WTC11 (cell line): ENCODE measurements around the gene MN1. TPM values are rescaled to one million over a fixed set of nuclear protein-coding genes. Genes with fewer than 3 reads are reported as not detected.
A peak's percentile ranks its signal among the peaks of the same experiment; 100 is the strongest.

ENCODE experiments used
- ATAC-seq: fragments of 200-7000 bp; cut with Tn5 transposase; 2 replicates; pipeline ENCODE4 v1.10.0; 2021; ENCODE audit warnings: mild to moderate bottlenecking, moderate library complexity
- CTCF ChIA-PET: fragments of 300-600 bp; sonication (Branson Sonifier 250); formaldehyde crosslinking; loops from one replicate; lab custom pipeline; 2021; ENCODE audit warnings: antibody characterized with exemption; lab: Charles Lee
- POLR2A ChIA-PET: fragments of 350-600 bp; sonication (Branson Sonifier 250); formaldehyde crosslinking; loops from one replicate; lab custom pipeline; 2021; ENCODE audit warnings: antibody characterized with exemption; lab: Charles Lee
- DNase-seq: peaks from one replicate; pipeline ENCODE4 v3.0.0; 2021; ENCODE audit warnings: low spot score
- H3K27ac Mint-ChIP-seq: 2 replicates; pipeline ENCODE4 v1.8.0; 2021; ENCODE audit warnings: mixed read lengths
- H3K27me3 Mint-ChIP-seq: 2 replicates; pipeline ENCODE4 v1.8.0; 2021; ENCODE audit warnings: low read depth, mild to moderate bottlenecking, moderate library complexity, mixed read lengths
- H3K36me3 Mint-ChIP-seq: 2 replicates; pipeline ENCODE4 v1.8.0; 2021; ENCODE audit warnings: mixed read lengths
- H3K4me1 Mint-ChIP-seq: 2 replicates; pipeline ENCODE4 v1.8.0; 2022; ENCODE audit warnings: mixed read lengths
- H3K4me3 Mint-ChIP-seq: 2 replicates; pipeline ENCODE4 v1.8.0; 2021; ENCODE audit warnings: mild to moderate bottlenecking, moderate library complexity, mixed read lengths
- H3K9me3 Mint-ChIP-seq: 2 replicates; pipeline ENCODE4 v1.8.0; 2021; ENCODE audit warnings: mixed read lengths
- ATF1 ChIP-seq: sonication (generic); formaldehyde crosslinking; IDR thresholded peaks from 2 replicates; pipeline ENCODE4 v1.8.1; 2023; ENCODE audit warnings: mild to moderate bottlenecking, moderate library complexity, missing genetic modification reagents
- CREM ChIP-seq: sonication (generic); formaldehyde crosslinking; IDR thresholded peaks from 2 replicates; pipeline ENCODE4 v1.8.1; 2022; ENCODE audit warnings: mild to moderate bottlenecking, missing genetic modification reagents, moderate library complexity
- ESRRA ChIP-seq: sonication (generic); formaldehyde crosslinking; IDR thresholded peaks from 2 replicates; pipeline ENCODE4 v1.8.1; 2022; ENCODE audit warnings: mild to moderate bottlenecking, missing genetic modification reagents, borderline replicate concordance
- ETV6 ChIP-seq: sonication (generic); formaldehyde crosslinking; IDR thresholded peaks from 2 replicates; pipeline ENCODE4 v1.8.1; 2022; ENCODE audit warnings: mild to moderate bottlenecking, missing genetic modification reagents
- FOXK1 ChIP-seq: sonication (generic); formaldehyde crosslinking; IDR thresholded peaks from 2 replicates; pipeline ENCODE4 v1.8.0; 2022; ENCODE audit warnings: mild to moderate bottlenecking, moderate library complexity, missing genetic modification reagents
- GABPB1 ChIP-seq: sonication (generic); formaldehyde crosslinking; IDR thresholded peaks from 2 replicates; pipeline ENCODE4 v1.8.1; 2023; ENCODE audit warnings: mild to moderate bottlenecking, missing genetic modification reagents
- JAZF1 ChIP-seq: fragments of 250-450 bp; sonication (Bioruptor Pico); IDR thresholded peaks from 2 replicates; pipeline ENCODE4 v1.9.0; 2021; ENCODE audit warnings: moderate library complexity, mild to moderate bottlenecking, inconsistent platforms
- NFATC4 ChIP-seq: fragments of 250-450 bp; sonication (Bioruptor Pico); IDR thresholded peaks from 2 replicates; pipeline ENCODE4 v1.9.0; 2021; ENCODE audit warnings: mild to moderate bottlenecking
- NFE2L1 ChIP-seq: sonication (generic); formaldehyde crosslinking; IDR thresholded peaks from 2 replicates; pipeline ENCODE4 v1.8.1; 2023; ENCODE audit warnings: missing genetic modification reagents
- OVOL2 ChIP-seq: fragments of 250-450 bp; sonication (Bioruptor Pico); IDR thresholded peaks from 2 replicates; pipeline ENCODE4 v1.9.0; 2021; ENCODE audit warnings: mild to moderate bottlenecking, borderline replicate concordance
- RELA ChIP-seq: sonication (generic); formaldehyde crosslinking; IDR thresholded peaks from 2 replicates; pipeline ENCODE4 v1.8.1; 2022; ENCODE audit warnings: missing genetic modification reagents, mild to moderate bottlenecking, borderline replicate concordance
- RORB ChIP-seq: fragments of 250-450 bp; sonication (Bioruptor Pico); IDR thresholded peaks from 2 replicates; pipeline ENCODE4 v1.9.0; 2021; ENCODE audit warnings: mild to moderate bottlenecking
- TCF7 ChIP-seq: sonication (generic); formaldehyde crosslinking; IDR thresholded peaks from 2 replicates; pipeline ENCODE4 v1.8.0; 2022; ENCODE audit warnings: mild to moderate bottlenecking, low read depth, missing genetic modification reagents, moderate library complexity
- TEAD1 ChIP-seq: sonication (generic); formaldehyde crosslinking; IDR thresholded peaks from 2 replicates; pipeline ENCODE4 v1.8.0; 2022; ENCODE audit warnings: mild to moderate bottlenecking, missing genetic modification reagents
- TP53 ChIP-seq: sonication (generic); formaldehyde crosslinking; IDR thresholded peaks from 2 replicates; pipeline ENCODE4 v1.8.1; 2023; ENCODE audit warnings: mild to moderate bottlenecking, missing genetic modification reagents
- ZBTB21 ChIP-seq: sonication (generic); formaldehyde crosslinking; IDR thresholded peaks from 2 replicates; pipeline ENCODE4 v1.8.1; 2023; ENCODE audit warnings: mild to moderate bottlenecking, missing genetic modification reagents, borderline replicate concordance
- ZNF121 ChIP-seq: sonication (generic); formaldehyde crosslinking; IDR thresholded peaks from 2 replicates; pipeline ENCODE4 v1.8.0; 2023; ENCODE audit warnings: missing genetic modification reagents
- ZNF138 ChIP-seq: sonication (generic); formaldehyde crosslinking; conservative IDR thresholded peaks from 2 replicates; pipeline ENCODE4 v1.8.1; 2022; ENCODE audit warnings: mild to moderate bottlenecking, moderate library complexity, missing genetic modification reagents
- ZNF232 ChIP-seq: sonication (generic); formaldehyde crosslinking; IDR thresholded peaks from 2 replicates; pipeline ENCODE4 v1.8.0; 2022; ENCODE audit warnings: mild to moderate bottlenecking, missing genetic modification reagents
- ZNF396 ChIP-seq: fragments of 250-450 bp; sonication (Bioruptor Pico); IDR thresholded peaks from 2 replicates; pipeline ENCODE4 v1.8.0; 2021; ENCODE audit warnings: mild to moderate bottlenecking, moderate library complexity, borderline replicate concordance
- ZNF671 ChIP-seq: fragments of 250-450 bp; sonication (Bioruptor Pico); IDR thresholded peaks from 2 replicates; pipeline ENCODE4 v1.8.0; 2021; ENCODE audit warnings: mild to moderate bottlenecking
- total RNA-seq: library from RNA; stranded (reverse); gene quantifications from 3 replicates; pipeline ENCODE4 v1.2.3, GENCODE V29; 2021
- TF ChIP-seq, protein P1 (sequence below): fragments of 200-600 bp; IDR thresholded peaks from 2 replicates; pipeline ENCODE4 v1.8.0; 2022; ENCODE audit warnings: antibody characterized with exemption
- TF ChIP-seq, protein P2 (sequence below): sonication (generic); formaldehyde crosslinking; IDR thresholded peaks from 2 replicates; pipeline ENCODE4 v1.8.0; 2023; ENCODE audit warnings: mild to moderate bottlenecking, missing genetic modification reagents
- TF ChIP-seq, protein P3 (sequence below): sonication (generic); formaldehyde crosslinking; IDR thresholded peaks from 2 replicates; pipeline ENCODE4 v1.8.1; 2022; ENCODE audit warnings: mild to moderate bottlenecking, moderate library complexity, missing genetic modification reagents
- TF ChIP-seq, protein P4 (sequence below): fragments of 250-450 bp; sonication (Bioruptor Pico); conservative IDR thresholded peaks from 2 replicates; pipeline ENCODE4 v1.9.0; 2021; ENCODE audit warnings: mild to moderate bottlenecking
- TF ChIP-seq, protein P5 (sequence below): fragments of 250-450 bp; sonication (Bioruptor Pico); IDR thresholded peaks from 2 replicates; pipeline ENCODE4 v1.9.0; 2021; ENCODE audit warnings: mild to moderate bottlenecking
- TF ChIP-seq, protein P6 (sequence below): fragments of 250-450 bp; sonication (Bioruptor Pico); IDR thresholded peaks from 2 replicates; pipeline ENCODE4 v1.8.0; 2021; ENCODE audit warnings: mild to moderate bottlenecking

Gene MN1
- total RNA-seq, 1 experiment from 2014 or later: 21.3 TPM

DNA sequence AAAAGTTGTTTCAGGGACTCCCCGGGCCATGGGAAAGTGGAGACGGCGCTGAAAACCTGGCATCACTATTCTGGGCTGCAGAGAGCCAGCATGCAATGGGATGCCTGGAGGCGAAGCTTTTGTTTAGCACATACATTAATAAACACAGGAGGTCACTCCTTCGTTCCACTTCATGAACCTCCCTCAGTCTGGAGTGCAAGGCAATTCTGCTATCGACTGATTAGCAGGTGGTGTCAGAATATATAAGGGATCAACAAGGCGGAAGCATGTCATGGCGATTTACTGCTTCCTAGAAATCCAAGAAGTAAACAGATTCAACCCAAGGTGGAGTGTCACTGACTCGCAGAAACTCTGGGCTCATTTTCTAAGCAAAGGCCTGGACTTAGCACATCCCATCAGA is 45.4 kb upstream of the MN1 start:
- ChIA-PET CTCF (no interaction called here), POLR2A (no interaction called here)
- no peak for TF ChIP-seq NFATC4
- TF ChIP-seq CREM (CRISPR knock-in tag): no peak
- TF ChIP-seq OVOL2 (CRISPR knock-in tag): no peak
- TF ChIP-seq ATF1 (CRISPR knock-in tag): no peak
- no peak for TF ChIP-seq RELA
- no peak for TF ChIP-seq GABPB1 (CRISPR knock-in tag)
- no peak for TF ChIP-seq TP53 (CRISPR knock-in tag)
- TF ChIP-seq, protein P1, sequence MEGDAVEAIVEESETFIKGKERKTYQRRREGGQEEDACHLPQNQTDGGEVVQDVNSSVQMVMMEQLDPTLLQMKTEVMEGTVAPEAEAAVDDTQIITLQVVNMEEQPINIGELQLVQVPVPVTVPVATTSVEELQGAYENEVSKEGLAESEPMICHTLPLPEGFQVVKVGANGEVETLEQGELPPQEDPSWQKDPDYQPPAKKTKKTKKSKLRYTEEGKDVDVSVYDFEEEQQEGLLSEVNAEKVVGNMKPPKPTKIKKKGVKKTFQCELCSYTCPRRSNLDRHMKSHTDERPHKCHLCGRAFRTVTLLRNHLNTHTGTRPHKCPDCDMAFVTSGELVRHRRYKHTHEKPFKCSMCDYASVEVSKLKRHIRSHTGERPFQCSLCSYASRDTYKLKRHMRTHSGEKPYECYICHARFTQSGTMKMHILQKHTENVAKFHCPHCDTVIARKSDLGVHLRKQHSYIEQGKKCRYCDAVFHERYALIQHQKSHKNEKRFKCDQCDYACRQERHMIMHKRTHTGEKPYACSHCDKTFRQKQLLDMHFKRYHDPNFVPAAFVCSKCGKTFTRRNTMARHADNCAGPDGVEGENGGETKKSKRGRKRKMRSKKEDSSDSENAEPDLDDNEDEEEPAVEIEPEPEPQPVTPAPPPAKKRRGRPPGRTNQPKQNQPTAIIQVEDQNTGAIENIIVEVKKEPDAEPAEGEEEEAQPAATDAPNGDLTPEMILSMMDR: no peak
- TF ChIP-seq ZNF121: no peak
- TF ChIP-seq TEAD1 (CRISPR knock-in tag): no peak
- TF ChIP-seq ESRRA: no peak
- TF ChIP-seq, protein P2, sequence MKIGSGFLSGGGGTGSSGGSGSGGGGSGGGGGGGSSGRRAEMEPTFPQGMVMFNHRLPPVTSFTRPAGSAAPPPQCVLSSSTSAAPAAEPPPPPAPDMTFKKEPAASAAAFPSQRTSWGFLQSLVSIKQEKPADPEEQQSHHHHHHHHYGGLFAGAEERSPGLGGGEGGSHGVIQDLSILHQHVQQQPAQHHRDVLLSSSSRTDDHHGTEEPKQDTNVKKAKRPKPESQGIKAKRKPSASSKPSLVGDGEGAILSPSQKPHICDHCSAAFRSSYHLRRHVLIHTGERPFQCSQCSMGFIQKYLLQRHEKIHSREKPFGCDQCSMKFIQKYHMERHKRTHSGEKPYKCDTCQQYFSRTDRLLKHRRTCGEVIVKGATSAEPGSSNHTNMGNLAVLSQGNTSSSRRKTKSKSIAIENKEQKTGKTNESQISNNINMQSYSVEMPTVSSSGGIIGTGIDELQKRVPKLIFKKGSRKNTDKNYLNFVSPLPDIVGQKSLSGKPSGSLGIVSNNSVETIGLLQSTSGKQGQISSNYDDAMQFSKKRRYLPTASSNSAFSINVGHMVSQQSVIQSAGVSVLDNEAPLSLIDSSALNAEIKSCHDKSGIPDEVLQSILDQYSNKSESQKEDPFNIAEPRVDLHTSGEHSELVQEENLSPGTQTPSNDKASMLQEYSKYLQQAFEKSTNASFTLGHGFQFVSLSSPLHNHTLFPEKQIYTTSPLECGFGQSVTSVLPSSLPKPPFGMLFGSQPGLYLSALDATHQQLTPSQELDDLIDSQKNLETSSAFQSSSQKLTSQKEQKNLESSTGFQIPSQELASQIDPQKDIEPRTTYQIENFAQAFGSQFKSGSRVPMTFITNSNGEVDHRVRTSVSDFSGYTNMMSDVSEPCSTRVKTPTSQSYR (CRISPR knock-in tag): no peak
- Mint-ChIP-seq H3K27ac (peak overlapping the region; percentile 34; the same call in 1 of the 2 replicates), H3K9me3 (no peaks in the 10 kb centered on the region), H3K36me3 (peaks cover 12% of the 10 kb centered on the region), H3K4me1 (peaks cover 67% of the 10 kb centered on the region), H3K4me3 (no peak overlapping the region), H3K27me3 (no peaks in the 10 kb centered on the region)
- ATAC-seq (no peak), DNase-seq (no peak)

DNA sequence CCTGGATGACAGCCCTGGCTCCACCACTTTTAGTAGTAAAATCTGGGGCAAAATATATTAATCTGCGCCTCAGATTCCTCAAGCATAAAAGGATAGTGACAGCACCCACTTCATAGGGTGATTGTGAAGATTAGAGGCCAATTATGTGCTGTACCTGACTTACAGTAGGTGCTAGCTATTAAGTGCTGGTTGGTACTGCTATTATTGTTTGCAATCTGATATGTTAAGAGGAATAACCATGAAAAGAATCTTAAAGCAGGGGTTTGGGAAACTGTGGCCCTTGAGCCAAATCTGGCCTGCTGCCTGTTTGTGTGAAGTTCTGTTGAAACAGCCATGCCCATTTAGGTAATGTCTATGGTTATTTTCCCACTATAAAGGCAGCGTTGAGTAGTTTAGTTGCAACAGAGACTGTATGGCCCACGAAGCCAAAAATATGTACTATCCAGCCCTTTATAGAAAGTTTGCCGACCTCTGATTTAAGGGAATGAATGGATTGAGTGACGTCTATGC is 44.7 kb upstream of the MN1 start:
- Mint-ChIP-seq H3K4me1 (peaks cover 62% of the 10 kb centered on the region), H3K9me3 (no peaks in the 10 kb centered on the region), H3K4me3 (no peak overlapping the region), H3K36me3 (peaks cover 9% of the 10 kb centered on the region), H3K27me3 (no peaks in the 10 kb centered on the region), H3K27ac (peak overlapping the region; percentile 34; the same call in 1 of the 2 replicates)
- DNase-seq: no peak
- no peak for ATAC-seq
- ChIA-PET CTCF (no interaction called here), POLR2A (no interaction called here)
- TF ChIP-seq ZNF232 (CRISPR knock-in tag) (no peak), ETV6 (CRISPR knock-in tag) (no peak), TCF7 (no peak), ZNF138 (CRISPR knock-in tag) (no peak), ZBTB21 (CRISPR knock-in tag) (no peak), RORB (CRISPR knock-in tag) (no peak), NFE2L1 (CRISPR knock-in tag) (no peak), FOXK1 (CRISPR knock-in tag) (no peak), JAZF1 (CRISPR knock-in tag) (no peak), ZNF396 (CRISPR knock-in tag) (no peak), ZNF671 (no peak)
- TF ChIP-seq, protein P3, sequence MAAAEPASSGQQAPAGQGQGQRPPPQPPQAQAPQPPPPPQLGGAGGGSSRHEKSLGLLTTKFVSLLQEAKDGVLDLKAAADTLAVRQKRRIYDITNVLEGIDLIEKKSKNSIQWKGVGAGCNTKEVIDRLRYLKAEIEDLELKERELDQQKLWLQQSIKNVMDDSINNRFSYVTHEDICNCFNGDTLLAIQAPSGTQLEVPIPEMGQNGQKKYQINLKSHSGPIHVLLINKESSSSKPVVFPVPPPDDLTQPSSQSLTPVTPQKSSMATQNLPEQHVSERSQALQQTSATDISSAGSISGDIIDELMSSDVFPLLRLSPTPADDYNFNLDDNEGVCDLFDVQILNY (CRISPR knock-in tag): no peak
- TF ChIP-seq, protein P4, sequence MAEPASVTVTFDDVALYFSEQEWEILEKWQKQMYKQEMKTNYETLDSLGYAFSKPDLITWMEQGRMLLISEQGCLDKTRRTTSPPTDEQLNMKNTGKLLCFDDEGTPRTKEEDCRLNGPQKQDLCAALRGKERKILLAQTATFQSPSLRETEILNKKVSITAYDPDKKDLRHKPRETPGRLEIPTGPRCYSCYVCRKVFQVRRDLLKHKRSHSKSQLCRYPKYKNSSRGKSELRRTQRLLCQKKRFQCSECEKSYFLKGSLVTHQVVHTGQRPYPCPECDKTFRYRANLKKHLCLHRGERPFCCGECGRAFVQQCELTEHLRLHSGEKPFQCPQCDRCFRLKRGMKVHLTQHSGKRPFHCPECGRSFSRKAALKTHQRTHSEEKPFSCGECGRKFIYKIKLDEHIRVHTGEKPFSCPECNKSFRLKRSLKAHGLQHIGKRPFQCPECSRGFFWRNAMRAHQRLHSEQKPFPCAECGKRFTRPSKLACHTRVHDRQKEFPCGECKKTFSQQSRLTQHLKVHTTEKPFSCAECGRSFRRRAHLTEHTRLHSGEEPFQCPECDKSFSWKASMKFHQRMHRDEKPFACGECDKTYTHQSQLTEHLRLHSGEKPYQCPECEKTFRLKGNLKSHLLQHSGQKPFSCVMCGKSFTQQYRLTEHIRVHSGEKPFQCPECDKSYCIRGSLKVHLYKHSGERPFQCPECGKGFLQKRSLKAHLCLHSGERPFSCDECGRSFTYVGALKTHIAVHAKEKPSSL: no peak
- TF ChIP-seq, protein P5, sequence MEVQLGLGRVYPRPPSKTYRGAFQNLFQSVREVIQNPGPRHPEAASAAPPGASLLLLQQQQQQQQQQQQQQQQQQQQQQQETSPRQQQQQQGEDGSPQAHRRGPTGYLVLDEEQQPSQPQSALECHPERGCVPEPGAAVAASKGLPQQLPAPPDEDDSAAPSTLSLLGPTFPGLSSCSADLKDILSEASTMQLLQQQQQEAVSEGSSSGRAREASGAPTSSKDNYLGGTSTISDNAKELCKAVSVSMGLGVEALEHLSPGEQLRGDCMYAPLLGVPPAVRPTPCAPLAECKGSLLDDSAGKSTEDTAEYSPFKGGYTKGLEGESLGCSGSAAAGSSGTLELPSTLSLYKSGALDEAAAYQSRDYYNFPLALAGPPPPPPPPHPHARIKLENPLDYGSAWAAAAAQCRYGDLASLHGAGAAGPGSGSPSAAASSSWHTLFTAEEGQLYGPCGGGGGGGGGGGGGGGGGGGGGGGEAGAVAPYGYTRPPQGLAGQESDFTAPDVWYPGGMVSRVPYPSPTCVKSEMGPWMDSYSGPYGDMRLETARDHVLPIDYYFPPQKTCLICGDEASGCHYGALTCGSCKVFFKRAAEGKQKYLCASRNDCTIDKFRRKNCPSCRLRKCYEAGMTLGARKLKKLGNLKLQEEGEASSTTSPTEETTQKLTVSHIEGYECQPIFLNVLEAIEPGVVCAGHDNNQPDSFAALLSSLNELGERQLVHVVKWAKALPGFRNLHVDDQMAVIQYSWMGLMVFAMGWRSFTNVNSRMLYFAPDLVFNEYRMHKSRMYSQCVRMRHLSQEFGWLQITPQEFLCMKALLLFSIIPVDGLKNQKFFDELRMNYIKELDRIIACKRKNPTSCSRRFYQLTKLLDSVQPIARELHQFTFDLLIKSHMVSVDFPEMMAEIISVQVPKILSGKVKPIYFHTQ (CRISPR knock-in tag): no peak
- TF ChIP-seq, protein P6, sequence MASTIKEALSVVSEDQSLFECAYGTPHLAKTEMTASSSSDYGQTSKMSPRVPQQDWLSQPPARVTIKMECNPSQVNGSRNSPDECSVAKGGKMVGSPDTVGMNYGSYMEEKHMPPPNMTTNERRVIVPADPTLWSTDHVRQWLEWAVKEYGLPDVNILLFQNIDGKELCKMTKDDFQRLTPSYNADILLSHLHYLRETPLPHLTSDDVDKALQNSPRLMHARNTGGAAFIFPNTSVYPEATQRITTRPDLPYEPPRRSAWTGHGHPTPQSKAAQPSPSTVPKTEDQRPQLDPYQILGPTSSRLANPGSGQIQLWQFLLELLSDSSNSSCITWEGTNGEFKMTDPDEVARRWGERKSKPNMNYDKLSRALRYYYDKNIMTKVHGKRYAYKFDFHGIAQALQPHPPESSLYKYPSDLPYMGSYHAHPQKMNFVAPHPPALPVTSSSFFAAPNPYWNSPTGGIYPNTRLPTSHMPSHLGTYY (CRISPR knock-in tag): no peak
